A673 (cell line): ENCODE results near the gene KIAA1328. TPM values are rescaled to one million over a fixed set of nuclear protein-coding genes. Genes with fewer than 3 reads are reported as not detected.

Experiments
- BruUV-seq: library from RNA; stranded (reverse); fragments of 400-500 nt; replicated peaks from 2 replicates; lab custom pipeline; 2021; lab: Mats Ljungman, UMichigan
- CTCF ChIA-PET: fragments of 300-600 bp; sonication (Branson Sonifier 250); formaldehyde crosslinking; loops from one replicate; lab custom pipeline; 2022; ENCODE audit warnings: antibody characterized with exemption; lab: Charles Lee
- POLR2A ChIA-PET: fragments of 300-600 bp; sonication (Branson Sonifier 250); formaldehyde crosslinking; loops from one replicate; lab custom pipeline; 2022; ENCODE audit warnings: antibody characterized with exemption; ENCODE audit not compliant: low non-redundant PET; lab: Charles Lee
- DNase-seq: peaks from one replicate; pipeline ENCODE4 v3.0.0-alpha.2; 2015; ENCODE audit warnings: low spot score
- H3K27ac ChIP-seq: fragments of 200-600 bp; sonication (generic); 2 replicates; pipeline ENCODE4 v1.5.1; 2016; ENCODE audit warnings: mixed run types, low read depth, mild to moderate bottlenecking, mixed read lengths, antibody characterized with exemption, low read length; ENCODE audit not compliant: poor library complexity, severe bottlenecking
- H3K27me3 ChIP-seq: fragments of 200-600 bp; sonication (generic); replicated peaks from 2 replicates; pipeline ENCODE4 v1.6.1; 2017; ENCODE audit warnings: mixed run types, low read depth, mild to moderate bottlenecking, mixed read lengths, antibody characterized with exemption, low read length; ENCODE audit not compliant: insufficient read depth, poor library complexity
- H3K36me3 ChIP-seq: fragments of 200-600 bp; sonication (generic); 2 replicates; pipeline ENCODE4 v1.6.1; 2016; ENCODE audit warnings: mixed run types, mild to moderate bottlenecking, mixed read lengths, antibody characterized with exemption, low read length; ENCODE audit not compliant: insufficient read depth, poor library complexity, severe bottlenecking
- H3K4me1 ChIP-seq: fragments of 200-600 bp; sonication (generic); 2 replicates; pipeline ENCODE4 v1.6.1; 2017; ENCODE audit warnings: mixed run types, mild to moderate bottlenecking, mixed read lengths, antibody characterized with exemption, low read length; ENCODE audit not compliant: insufficient read depth, poor library complexity, severe bottlenecking
- H3K4me3 ChIP-seq: fragments of 200-600 bp; sonication (generic); 2 replicates; pipeline ENCODE4 v1.5.1; 2016; ENCODE audit warnings: low read depth, mixed run types, mild to moderate bottlenecking, mixed read lengths, low read length; ENCODE audit not compliant: poor library complexity, severe bottlenecking
- H3K9me3 ChIP-seq: fragments of 200-600 bp; sonication (generic); 2 replicates; pipeline ENCODE4 v1.6.1; 2016; ENCODE audit warnings: mixed run types, low read depth, mild to moderate bottlenecking, mixed read lengths, antibody characterized with exemption, low read length; ENCODE audit not compliant: poor library complexity, severe bottlenecking
- CTCF ChIP-seq: fragments of 300-800, 200-600 bp; sonication (generic); conservative IDR thresholded peaks from 2 replicates; pipeline ENCODE4 v1.5.1; 2017; ENCODE audit warnings: low read depth, mild to moderate bottlenecking, antibody characterized with exemption, low read length, moderate library complexity, mixed read lengths
- EZH2 ChIP-seq: fragments of 200-600 bp; sonication (generic); IDR thresholded peaks from 2 replicates; pipeline ENCODE4 v1.6.1; 2017; ENCODE audit warnings: borderline replicate concordance, low read depth, mild to moderate bottlenecking, mixed read lengths, antibody characterized with exemption, low read length; ENCODE audit not compliant: poor library complexity, severe bottlenecking
- intact Hi-C: fragments of 100-400 bp; cut with micrococcal nuclease; formaldehyde crosslinking; loops from one replicate; pipeline ENCODE4 v1.10.0; 2022; ENCODE audit not compliant: unreplicated experiment
- total RNA-seq: library from RNA; stranded (reverse); gene quantifications from 2 replicates; pipeline ENCODE4 v1.2.3, GENCODE V29; 2021

Gene KIAA1328
- total RNA-seq, 1 experiment from 2014 or later, result 6.5 TPM

GRCh38 chr18:36950960-36951359 is 122.0 kb downstream of the KIAA1328 start:
- H3K4me3 ChIP-seq, result no peak overlapping the region
- POLR2A ChIA-PET, result no interaction called here
- H3K36me3 ChIP-seq, result no peaks in the 10 kb centered on the region
- TF ChIP-seq CTCF, result no peak
- no peak for TF ChIP-seq EZH2
- DNase-seq, result no peak
- no TSS peak for BruUV-seq
- no peak overlapping the region for H3K27ac ChIP-seq
- intact Hi-C loops, result no loop called here
- H3K9me3 ChIP-seq, result no peaks in the 10 kb centered on the region
- H3K4me1 ChIP-seq, result no peaks in the 10 kb centered on the region
- H3K27me3 ChIP-seq, result no peaks in the 10 kb centered on the region
- CTCF ChIA-PET, result no interaction called here

GRCh38 chr18:36953047-36953446 is 124.1 kb downstream of the KIAA1328 start:
- no TSS peak for BruUV-seq
- H3K27ac ChIP-seq, result no peak overlapping the region
- no peaks in the 10 kb centered on the region for H3K27me3 ChIP-seq
- ChIA-PET POLR2A (no interaction called here), CTCF (no interaction called here)
- no peaks in the 10 kb centered on the region for H3K36me3 ChIP-seq
- intact Hi-C loops, result no loop called here
- H3K9me3 ChIP-seq, result no peaks in the 10 kb centered on the region
- no peak for TF ChIP-seq EZH2
- no peak for TF ChIP-seq CTCF
- no peaks in the 10 kb centered on the region for H3K4me1 ChIP-seq
- H3K4me3 ChIP-seq, result no peak overlapping the region
- no peak for DNase-seq

- no peak for DNase-seq
- intact Hi-C loops, result no loop called here
Measured at GRCh38 chr18:36960038-36960437, 131.1 kb downstream of the KIAA1328 start.

More at GRCh38 chr18:36960038-36960437, 131.1 kb downstream of the KIAA1328 start:
- Histone ChIP-seq H3K4me1 (no peaks in the 10 kb centered on the region), H3K4me3 (no peak overlapping the region), H3K36me3 (no peaks in the 10 kb centered on the region), H3K9me3 (no peaks in the 10 kb centered on the region), H3K27me3 (no peaks in the 10 kb centered on the region), H3K27ac (no peak overlapping the region)
- POLR2A ChIA-PET, result no interaction called here
- TF ChIP-seq EZH2 (no peak), CTCF (no peak)
- no TSS peak for BruUV-seq
- CTCF ChIA-PET, result no interaction called here
